Uterus (tissue), 2 donors: ENCODE measurements around the gene CDKL5.

ENCODE experiments used
- POLR2A ChIP-seq, 2 donors: fragments of 450-650 bp; IDR thresholded peaks; one replicate each; pipeline ENCODE4 v1.6.1; 2016; ENCODE audit warnings: antibody characterized with exemption in 2 of 2, mild to moderate bottlenecking in 1 of 2, moderate library complexity in 1 of 2
- TF ChIP-seq, protein P1 (sequence below), 4 experiments: fragments of 200-600 bp in 2 of 4; fragments of 450-650 bp in 2 of 4; sonication (generic) in 2 of 4; IDR thresholded peaks; one replicate each; pipeline ENCODE4 v1.5.1; 2016 to 2019; ENCODE audit warnings: antibody characterized with exemption in 4 of 4, mild to moderate bottlenecking in 2 of 4, moderate library complexity in 1 of 4

DNA sequence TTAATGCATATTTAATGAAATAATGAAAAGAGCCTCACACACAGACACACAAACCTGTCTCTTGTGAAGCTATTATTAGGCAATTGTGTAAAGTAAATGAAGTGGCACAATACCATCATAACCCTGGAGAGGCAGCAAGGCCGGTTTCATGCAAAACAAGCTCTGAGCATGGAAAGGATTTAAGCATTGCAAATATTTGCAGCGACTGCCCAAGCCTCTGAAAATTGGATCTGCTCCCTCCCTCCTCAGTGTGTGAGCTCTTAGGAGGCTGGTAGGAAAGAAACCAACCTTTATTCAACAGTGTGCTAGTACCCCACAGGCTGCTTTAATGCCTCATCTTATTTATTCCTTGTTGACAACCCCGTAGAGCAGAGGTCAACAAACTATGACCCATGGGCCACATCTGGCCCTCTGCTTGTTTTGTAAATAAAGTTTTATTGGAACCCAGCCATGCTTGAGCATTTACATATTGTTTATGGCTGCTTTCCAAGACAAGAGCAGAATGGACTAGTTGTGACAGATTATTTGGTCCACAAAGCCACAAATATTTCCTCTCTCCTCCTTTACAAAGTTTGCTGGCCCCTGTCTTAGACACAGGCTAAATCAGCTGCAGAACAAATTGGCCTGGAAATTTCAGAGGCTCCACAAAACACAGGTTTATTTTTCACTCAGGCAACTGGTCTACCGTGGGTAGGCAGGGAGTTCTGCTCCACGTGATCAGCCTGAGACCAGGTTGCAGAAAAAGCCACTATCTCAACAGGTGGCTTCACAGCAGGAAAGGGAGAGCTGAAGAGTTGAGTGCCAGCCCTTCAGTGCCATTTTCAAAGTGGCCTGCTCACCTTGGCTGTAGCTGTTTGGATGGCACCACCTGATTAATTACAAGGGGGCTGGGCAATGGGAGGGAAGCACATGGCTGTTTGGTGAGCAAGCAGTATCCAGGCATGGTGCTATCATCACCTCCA, 229.7 kb downstream of the CDKL5 start:
- TF ChIP-seq POLR2A (IDR thresholded peaks at IDR 0.05) = no peak
- TF ChIP-seq, protein P1, sequence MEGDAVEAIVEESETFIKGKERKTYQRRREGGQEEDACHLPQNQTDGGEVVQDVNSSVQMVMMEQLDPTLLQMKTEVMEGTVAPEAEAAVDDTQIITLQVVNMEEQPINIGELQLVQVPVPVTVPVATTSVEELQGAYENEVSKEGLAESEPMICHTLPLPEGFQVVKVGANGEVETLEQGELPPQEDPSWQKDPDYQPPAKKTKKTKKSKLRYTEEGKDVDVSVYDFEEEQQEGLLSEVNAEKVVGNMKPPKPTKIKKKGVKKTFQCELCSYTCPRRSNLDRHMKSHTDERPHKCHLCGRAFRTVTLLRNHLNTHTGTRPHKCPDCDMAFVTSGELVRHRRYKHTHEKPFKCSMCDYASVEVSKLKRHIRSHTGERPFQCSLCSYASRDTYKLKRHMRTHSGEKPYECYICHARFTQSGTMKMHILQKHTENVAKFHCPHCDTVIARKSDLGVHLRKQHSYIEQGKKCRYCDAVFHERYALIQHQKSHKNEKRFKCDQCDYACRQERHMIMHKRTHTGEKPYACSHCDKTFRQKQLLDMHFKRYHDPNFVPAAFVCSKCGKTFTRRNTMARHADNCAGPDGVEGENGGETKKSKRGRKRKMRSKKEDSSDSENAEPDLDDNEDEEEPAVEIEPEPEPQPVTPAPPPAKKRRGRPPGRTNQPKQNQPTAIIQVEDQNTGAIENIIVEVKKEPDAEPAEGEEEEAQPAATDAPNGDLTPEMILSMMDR (IDR thresholded peaks at IDR 0.05) = no peak
